Left ventricle myocardium inferior (tissue), 1 donor: ENCODE results near the gene DDC. TPM values are rescaled to one million over a fixed set of nuclear protein-coding genes. Genes with fewer than 3 reads are reported as not detected.
"Not testable (repeated sequence)": the region's sequence is repeated elsewhere in the genome, so short reads cannot be mapped to it uniquely, and the experiment has no call there.

Experiments
- DNase-seq: peaks from one replicate; pipeline ENCODE4 v3.0.0-alpha.2; 2020
- H3K27ac ChIP-seq: fragments of 200-600 bp; replicated peaks from 2 replicates; pipeline ENCODE4 v1.8.0; 2021
- H3K27me3 ChIP-seq: fragments of 200-600 bp; 2 replicates; pipeline ENCODE4 v1.8.0; 2021; ENCODE audit warnings: low read depth
- H3K36me3 ChIP-seq: fragments of 200-600 bp; 2 replicates; pipeline ENCODE4 v1.8.0; 2021
- H3K4me1 ChIP-seq: fragments of 200-600 bp; 2 replicates; pipeline ENCODE4 v1.8.0; 2021
- H3K4me3 ChIP-seq: fragments of 200-600 bp; 2 replicates; pipeline ENCODE4 v1.8.0; 2021; ENCODE audit warnings: mild to moderate bottlenecking, moderate library complexity
- H3K9me3 ChIP-seq: fragments of 200-600 bp; replicated peaks from 2 replicates; pipeline ENCODE4 v1.8.0; 2021
- CTCF ChIP-seq: fragments of 200-600 bp; IDR thresholded peaks from 2 replicates; pipeline ENCODE4 v1.8.0; 2021; ENCODE audit warnings: antibody characterized with exemption, mild to moderate bottlenecking, borderline replicate concordance
- intact Hi-C: fragments of 100-400 bp; cut with micrococcal nuclease; formaldehyde crosslinking; loops from one replicate; pipeline ENCODE4 v1.11.0; 2022
- total RNA-seq: library from RNA; stranded (reverse); fragmentation: NEBNext Ultra II Directional; extraction: Animal tissue kit (Norgen Biotek cat#: 25700); gene quantifications from one replicate; pipeline ENCODE4 v1.2.1, GENCODE V29; 2021
- donor health status: DM: no; HTN: yes; CAD: no; lungs with severe emphysema.

DDC gene
- total RNA-seq, 1 donor from 2014 or later, result not detected

GRCh38 chr7:50588937-50589336 lies 23.7 kb upstream of the DDC start:
- Histone ChIP-seq H3K4me1 (no peaks in the 10 kb centered on the region), H3K27me3 (no peaks in the 10 kb centered on the region), H3K9me3 (peaks cover 5% of the 10 kb centered on the region), H3K27ac (no peak overlapping the region), H3K4me3 (no peak overlapping the region), H3K36me3 (peaks cover 28% of the 10 kb centered on the region)
- DNase-seq, result no peak
- intact Hi-C loops, result no loop called here
- no peak for TF ChIP-seq CTCF

GRCh38 chr7:50587737-50588136 lies 22.5 kb upstream of the DDC start:
- H3K4me1 ChIP-seq, result no peaks in the 10 kb centered on the region
- H3K4me3 ChIP-seq, result no peak overlapping the region
- H3K27me3 ChIP-seq, result no peaks in the 10 kb centered on the region
- no peak overlapping the region for H3K27ac ChIP-seq
- intact Hi-C loops, result no loop called here
- TF ChIP-seq CTCF, result no peak
- peaks cover 16% of the 10 kb centered on the region for H3K36me3 ChIP-seq
- no peak for DNase-seq
- H3K9me3 ChIP-seq, result peaks cover 17% of the 10 kb centered on the region

- H3K4me1 ChIP-seq, result no peaks in the 10 kb centered on the region
- DNase-seq, result no peak
- peaks cover 17% of the 10 kb centered on the region for H3K9me3 ChIP-seq
- no peak overlapping the region for H3K4me3 ChIP-seq
- no peak overlapping the region for H3K27ac ChIP-seq
- intact Hi-C loops, result no loop called here
- no peaks in the 10 kb centered on the region for H3K36me3 ChIP-seq
- TF ChIP-seq CTCF, result no peak
- H3K27me3 ChIP-seq, result no peaks in the 10 kb centered on the region
Measured at GRCh38 chr7:50584793-50585408, 19.7 kb upstream of the DDC start.

GRCh38 chr7:50584386-50584785 lies 19.2 kb upstream of the DDC start:
- TF ChIP-seq CTCF, result no peak
- DNase-seq, result no peak
- Histone ChIP-seq H3K36me3 (no peaks in the 10 kb centered on the region), H3K4me1 (no peaks in the 10 kb centered on the region), H3K9me3 (peaks cover 17% of the 10 kb centered on the region), H3K27me3 (no peaks in the 10 kb centered on the region), H3K27ac (no peak overlapping the region), H3K4me3 (no peak overlapping the region)
- intact Hi-C loops, result no loop called here

- H3K4me1 ChIP-seq, intact Hi-C loops, DNase-seq, H3K36me3 ChIP-seq, H3K27me3 ChIP-seq, H3K27ac ChIP-seq, H3K4me3 ChIP-seq: not testable (repeated sequence)
- H3K9me3 ChIP-seq, result peaks cover 17% of the 10 kb centered on the region
Measured at GRCh38 chr7:50583295-50583694, 18.1 kb upstream of the DDC start.

- H3K36me3 ChIP-seq, H3K27ac ChIP-seq, H3K4me1 ChIP-seq, H3K4me3 ChIP-seq, DNase-seq, H3K27me3 ChIP-seq, intact Hi-C loops: not testable (repeated sequence)
- H3K9me3 ChIP-seq, result peaks cover 17% of the 10 kb centered on the region
Measured at GRCh38 chr7:50582271-50582670, 17.1 kb upstream of the DDC start.

GRCh38 chr7:50580666-50581065 lies 15.5 kb upstream of the DDC start:
- H3K4me1 ChIP-seq, intact Hi-C loops, H3K36me3 ChIP-seq, H3K27me3 ChIP-seq, H3K27ac ChIP-seq, H3K4me3 ChIP-seq, DNase-seq: not testable (repeated sequence)
- peaks cover 17% of the 10 kb centered on the region for H3K9me3 ChIP-seq
